ENCODE results near the gene WDR26. TPM values are rescaled to one million over a fixed set of nuclear protein-coding genes. Genes with fewer than 3 reads are reported as not detected.

WDR26 gene
- total RNA-seq, 6 experiments from 2014 or later, result 27.2 to 46.8 (median 40.1) TPM

- intact Hi-C loops (cut with DNase I), result no loop called here
- Histone ChIP-seq H3K4me3 (no peak overlapping the region), H3K9me3 (no peaks in the 10 kb centered on the region), H3K4me1 (peaks cover 0 to 3% (median 0%) of the 10 kb centered on the region in 4 donors), H3K27ac (no peak overlapping the region), H3K36me3 (peaks cover 0 to 10% (median 6%) of the 10 kb centered on the region in 4 donors), H3K27me3 (no peaks in the 10 kb centered on the region)
- WGBS (ENCODE audit: insufficient coverage, low coverage, low lambda C conversion rate, missing lambda C conversion rate), result 71% methylated on average over 3 of the region's 3 CpGs
- DNase-seq, result no peak
- TF ChIP-seq, protein P1, sequence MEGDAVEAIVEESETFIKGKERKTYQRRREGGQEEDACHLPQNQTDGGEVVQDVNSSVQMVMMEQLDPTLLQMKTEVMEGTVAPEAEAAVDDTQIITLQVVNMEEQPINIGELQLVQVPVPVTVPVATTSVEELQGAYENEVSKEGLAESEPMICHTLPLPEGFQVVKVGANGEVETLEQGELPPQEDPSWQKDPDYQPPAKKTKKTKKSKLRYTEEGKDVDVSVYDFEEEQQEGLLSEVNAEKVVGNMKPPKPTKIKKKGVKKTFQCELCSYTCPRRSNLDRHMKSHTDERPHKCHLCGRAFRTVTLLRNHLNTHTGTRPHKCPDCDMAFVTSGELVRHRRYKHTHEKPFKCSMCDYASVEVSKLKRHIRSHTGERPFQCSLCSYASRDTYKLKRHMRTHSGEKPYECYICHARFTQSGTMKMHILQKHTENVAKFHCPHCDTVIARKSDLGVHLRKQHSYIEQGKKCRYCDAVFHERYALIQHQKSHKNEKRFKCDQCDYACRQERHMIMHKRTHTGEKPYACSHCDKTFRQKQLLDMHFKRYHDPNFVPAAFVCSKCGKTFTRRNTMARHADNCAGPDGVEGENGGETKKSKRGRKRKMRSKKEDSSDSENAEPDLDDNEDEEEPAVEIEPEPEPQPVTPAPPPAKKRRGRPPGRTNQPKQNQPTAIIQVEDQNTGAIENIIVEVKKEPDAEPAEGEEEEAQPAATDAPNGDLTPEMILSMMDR (IDR thresholded peaks at IDR 0.05), result no peak
- no peak for TF ChIP-seq POLR2A (IDR thresholded peaks at IDR 0.05)
- ATAC-seq, result no peak
Observed at GRCh38 chr1:224383218-224383617, 51.4 kb downstream of the WDR26 start.

DNA sequence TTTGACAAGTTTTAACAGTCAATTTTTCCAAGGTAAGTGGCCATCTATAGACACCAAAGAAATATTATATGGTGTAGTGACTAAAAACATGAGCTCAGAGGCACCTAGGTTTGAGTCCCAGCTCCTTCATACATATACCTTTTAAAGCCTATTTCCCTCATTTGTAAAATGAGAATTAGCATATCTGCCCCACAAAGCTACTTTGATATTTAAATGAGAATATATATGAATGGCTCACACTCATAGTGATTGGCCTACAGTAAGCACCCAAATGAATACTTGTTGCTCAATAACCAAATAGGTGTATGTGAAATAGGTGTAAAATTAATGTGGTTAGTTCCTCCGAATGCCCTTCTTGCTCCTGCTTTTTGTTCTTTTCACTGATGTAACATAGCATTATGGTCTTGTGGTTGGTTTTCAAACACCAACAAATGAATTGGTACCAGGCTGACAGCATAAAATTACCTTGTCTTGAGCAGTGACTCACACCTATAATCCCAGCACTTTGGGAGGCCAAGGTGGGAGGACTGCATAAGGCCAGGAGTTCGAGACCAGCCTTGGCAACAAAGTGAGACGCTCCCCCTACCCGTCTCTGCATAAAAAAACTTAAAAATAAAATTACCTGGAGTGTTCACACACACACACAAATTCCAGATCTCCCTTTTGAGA is 52.6 kb downstream of the WDR26 start:
- TF ChIP-seq, protein P1 (IDR thresholded peaks at IDR 0.05), result no peak
- TF ChIP-seq POLR2A (IDR thresholded peaks at IDR 0.05), result no peak
- no peak for ATAC-seq
- no peak for DNase-seq
- Histone ChIP-seq H3K27ac (no peak overlapping the region), H3K27me3 (no peaks in the 10 kb centered on the region), H3K4me3 (no peak overlapping the region), H3K4me1 (peaks cover 0 to 3% (median 0%) of the 10 kb centered on the region in 4 donors), H3K36me3 (peaks cover 0 to 4% (median 2%) of the 10 kb centered on the region in 4 donors), H3K9me3 (no peaks in the 10 kb centered on the region)
- intact Hi-C loops (cut with DNase I), result no loop called here
- WGBS (ENCODE audit: insufficient coverage, low coverage, low lambda C conversion rate, missing lambda C conversion rate), result 85% methylated on average over 4 of the region's 4 CpGs

DNA sequence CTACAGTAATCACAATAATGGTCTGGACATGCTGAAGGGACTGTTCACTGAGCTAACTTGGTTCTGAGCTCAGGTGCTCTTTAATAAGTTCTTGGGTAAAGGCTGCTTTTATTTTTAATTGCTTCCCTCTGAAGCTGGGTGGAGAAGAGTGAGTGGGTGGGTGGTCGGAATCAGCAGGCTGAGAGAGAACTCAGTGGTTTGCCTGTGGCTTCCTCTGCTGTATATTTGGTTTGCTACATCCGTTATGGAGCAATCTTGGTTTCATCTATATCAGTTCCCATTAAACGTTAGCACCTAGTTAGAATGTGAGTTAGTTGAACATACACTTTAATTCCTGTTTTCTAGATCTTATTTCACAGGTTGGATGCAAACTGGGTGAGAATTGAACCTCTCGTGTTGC is 54.6 kb downstream of the WDR26 start:
- intact Hi-C loops (cut with DNase I), result no loop called here
- H3K27me3 ChIP-seq, result no peaks in the 10 kb centered on the region
- ATAC-seq (peak; percentile 55 to 72 (median 67)), DNase-seq (no peak)
- peaks cover 0 to 12% (median 4%) of the 10 kb centered on the region in 4 donors for H3K36me3 ChIP-seq
- 67% methylated on average over 3 of the region's 4 CpGs for WGBS (ENCODE audit: insufficient coverage, low coverage, low lambda C conversion rate, missing lambda C conversion rate)
- H3K27ac ChIP-seq, result no peak overlapping the region
- H3K4me3 ChIP-seq, result no peak overlapping the region
- no peak for TF ChIP-seq POLR2A (IDR thresholded peaks at IDR 0.05)
- TF ChIP-seq, protein P1 (IDR thresholded peaks at IDR 0.05), result no peak
- peaks cover 0 to 3% (median 0%) of the 10 kb centered on the region in 4 donors for H3K4me1 ChIP-seq
- no peaks in the 10 kb centered on the region for H3K9me3 ChIP-seq

DNA sequence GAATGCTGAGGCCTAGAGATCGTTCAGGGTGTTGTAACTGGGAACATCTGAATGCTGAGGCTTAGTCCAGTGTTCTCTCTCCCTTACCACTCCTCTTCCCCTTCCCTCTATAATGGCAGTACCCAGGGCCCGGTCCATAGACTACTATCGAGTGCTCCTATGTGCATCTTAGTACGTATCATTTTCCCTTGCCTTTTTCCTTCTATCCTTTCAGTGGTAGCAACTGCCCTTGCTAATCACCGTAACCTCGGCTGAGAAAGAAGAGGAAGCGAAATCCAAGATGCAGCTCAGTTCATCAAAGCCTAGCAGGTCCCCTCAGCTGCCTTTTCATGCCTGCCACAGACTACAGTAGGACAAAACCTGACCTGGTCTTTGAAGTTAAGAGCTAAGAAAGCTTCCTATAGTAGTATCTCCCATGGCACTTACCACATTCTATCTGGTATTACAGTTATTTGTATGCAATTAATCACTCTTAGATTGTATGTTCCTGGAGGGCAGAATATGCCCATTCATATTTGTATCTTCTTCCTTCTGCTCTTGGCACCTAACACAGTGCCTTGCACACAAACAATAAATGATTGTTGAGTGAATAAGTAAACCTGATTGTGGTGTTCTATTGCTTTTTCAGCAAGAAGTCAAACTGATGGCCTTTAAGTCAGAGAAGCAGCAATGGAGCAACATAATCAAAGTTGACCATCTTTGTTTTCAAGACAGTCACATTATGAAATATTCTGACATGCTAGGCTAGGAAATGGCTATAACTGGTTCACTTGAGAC is 55.6 kb downstream of the WDR26 start:
- peaks cover 0 to 12% (median 4%) of the 10 kb centered on the region in 4 donors for H3K36me3 ChIP-seq

More for the DNA sequence above, 55.6 kb downstream of the WDR26 start:
- Histone ChIP-seq H3K27me3 (no peaks in the 10 kb centered on the region), H3K4me3 (no peak overlapping the region), H3K27ac (no peak overlapping the region), H3K4me1 (peaks cover 0 to 3% (median 0%) of the 10 kb centered on the region in 4 donors), H3K9me3 (no peaks in the 10 kb centered on the region)
- intact Hi-C loops (cut with DNase I), result no loop called here
- ATAC-seq (peak in 1 of 4 donors; percentile 11), DNase-seq (no peak)
- 78% methylated on average over 7 of the region's 7 CpGs for WGBS (ENCODE audit: insufficient coverage, low coverage, low lambda C conversion rate, missing lambda C conversion rate)
- TF ChIP-seq, protein P1 (IDR thresholded peaks at IDR 0.05), result no peak
- no peak for TF ChIP-seq POLR2A (IDR thresholded peaks at IDR 0.05)

Data from right lobe of liver (tissue), 6 donors.